Measurements from ENCODE around the gene TALDO1. TPM values are rescaled to one million over a fixed set of nuclear protein-coding genes. Genes with fewer than 3 reads are reported as not detected.

Gene TALDO1
- total and polyA plus RNA-seq, 2 experiments from 2014 or later = 353 to 402 TPM

DNA sequence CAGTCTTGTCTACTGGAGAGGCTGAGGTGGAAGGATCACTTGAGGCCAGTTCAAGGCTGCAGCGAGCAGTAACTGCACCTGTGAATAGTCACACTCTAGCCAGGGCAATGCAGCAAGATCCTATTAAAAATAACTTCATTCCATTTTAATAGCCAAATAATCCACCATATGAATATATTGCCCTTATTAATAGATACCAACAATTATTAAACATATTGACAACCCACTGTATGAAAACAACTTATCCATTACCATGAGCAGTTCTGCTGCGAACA lies 19.6 kb downstream of the TALDO1 start:
- no peak overlapping the region for H3K27ac Mint-ChIP-seq
- Histone ChIP-seq H3K27me3 (ENCODE audit: insufficient read depth) (no peaks in the 10 kb centered on the region), H3K27ac (ENCODE audit: low read depth) (no peak overlapping the region), H3K36me3 (ENCODE audit: insufficient read depth) (peaks cover 22% of the 10 kb centered on the region), H3K4me1 (ENCODE audit: insufficient read depth) (peaks cover 8% of the 10 kb centered on the region), H3F3A (replicated peaks; ENCODE audit: low read depth) (peaks cover 50% of the 10 kb centered on the region), H2AFZ (no peak overlapping the region), H3K9me2 (ENCODE audit: insufficient read depth) (no peaks in the 10 kb centered on the region), H3K4me2 (no peak overlapping the region), H3K79me2 (replicated peaks; ENCODE audit: insufficient read depth) (no peaks in the 10 kb centered on the region), H3K4me3 (no peak overlapping the region), H4K20me1 (replicated peaks; ENCODE audit: insufficient read depth) (peaks cover 6% of the 10 kb centered on the region; the same call in 1 of the 2 replicates)
- DNase-seq (ENCODE audit: low spot score) (no peak), ATAC-seq (no peak)
- H3K4me1 Mint-ChIP-seq = peaks cover 10% of the 10 kb centered on the region
- peaks cover 78% of the 10 kb centered on the region for H3K36me3 Mint-ChIP-seq (ENCODE audit: low read depth)
- no peak for TF ChIP-seq EZH2 (IDR thresholded peaks at IDR 0.05; ENCODE audit: low read depth, unreplicated experiment)
- no peak for TF ChIP-seq EZH2phosphoT487 (IDR thresholded peaks at IDR 0.05; ENCODE audit: unreplicated experiment)
- TF ChIP-seq NANOG (IDR thresholded peaks at IDR 0.05; ENCODE audit: borderline replicate concordance) = no peak
- TF ChIP-seq CREB1 (CRISPR knock-in tag; IDR thresholded peaks at IDR 0.05; ENCODE audit: low read depth) = no peak
- no peak for TF ChIP-seq POLR2AphosphoS5 (IDR thresholded peaks at IDR 0.05; ENCODE audit: low read depth)
- H3K4me3 Mint-ChIP-seq = no peak overlapping the region
- peaks cover 30% of the 10 kb centered on the region for H3K27me3 Mint-ChIP-seq (ENCODE audit: insufficient read depth, low read depth, poor library complexity)
- H3K9me3 Mint-ChIP-seq = no peaks in the 10 kb centered on the region

DNA sequence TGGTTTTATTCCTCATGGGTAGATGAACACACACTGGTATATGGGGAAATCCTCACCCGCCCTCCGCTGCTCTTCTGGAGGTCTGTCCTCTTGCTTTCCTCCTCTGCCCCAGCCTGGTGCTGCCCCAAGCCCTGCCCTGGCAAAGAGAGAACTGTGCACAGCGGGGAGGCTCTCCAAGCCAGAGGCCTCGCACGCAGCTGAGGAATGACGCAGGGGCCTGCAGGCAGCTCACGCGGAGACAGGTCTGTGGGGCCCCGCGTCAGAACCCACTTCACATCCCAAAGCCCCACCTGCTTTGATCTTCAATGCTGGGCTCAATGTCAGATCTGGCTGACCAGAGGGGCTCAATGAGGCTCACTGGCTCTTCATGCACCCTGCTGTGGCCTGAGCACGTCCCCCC lies 20.0 kb downstream of the TALDO1 start:
- no peak overlapping the region for H3K4me2 ChIP-seq
- H3K27ac ChIP-seq (ENCODE audit: low read depth) = no peak overlapping the region
- Mint-ChIP-seq H3K4me3 (no peak overlapping the region), H3K4me1 (peaks cover 9% of the 10 kb centered on the region), H3K36me3 (ENCODE audit: low read depth) (peaks cover 75% of the 10 kb centered on the region), H3K9me3 (no peaks in the 10 kb centered on the region), H3K27me3 (ENCODE audit: insufficient read depth, low read depth, poor library complexity) (peaks cover 30% of the 10 kb centered on the region), H3K27ac (no peak overlapping the region)
- H3K4me1 ChIP-seq (ENCODE audit: insufficient read depth) = peaks cover 7% of the 10 kb centered on the region
- no peak overlapping the region for H2AFZ ChIP-seq
- no peaks in the 10 kb centered on the region for H3K79me2 ChIP-seq (replicated peaks; ENCODE audit: insufficient read depth)
- no peak overlapping the region for H3K4me3 ChIP-seq
- no peak for DNase-seq (ENCODE audit: low spot score)
- H3K9me2 ChIP-seq (ENCODE audit: insufficient read depth) = no peaks in the 10 kb centered on the region
- peaks cover 18% of the 10 kb centered on the region for H3K36me3 ChIP-seq (ENCODE audit: insufficient read depth)
- H3F3A ChIP-seq (replicated peaks; ENCODE audit: low read depth) = peaks cover 46% of the 10 kb centered on the region
- no peaks in the 10 kb centered on the region for H3K27me3 ChIP-seq (ENCODE audit: insufficient read depth)
- no peak for ATAC-seq
- H4K20me1 ChIP-seq (replicated peaks; ENCODE audit: insufficient read depth) = peaks cover 6% of the 10 kb centered on the region; the same call in 1 of the 2 replicates
- no peak for TF ChIP-seq EZH2phosphoT487 (IDR thresholded peaks at IDR 0.05; ENCODE audit: unreplicated experiment)
- TF ChIP-seq, protein P1, sequence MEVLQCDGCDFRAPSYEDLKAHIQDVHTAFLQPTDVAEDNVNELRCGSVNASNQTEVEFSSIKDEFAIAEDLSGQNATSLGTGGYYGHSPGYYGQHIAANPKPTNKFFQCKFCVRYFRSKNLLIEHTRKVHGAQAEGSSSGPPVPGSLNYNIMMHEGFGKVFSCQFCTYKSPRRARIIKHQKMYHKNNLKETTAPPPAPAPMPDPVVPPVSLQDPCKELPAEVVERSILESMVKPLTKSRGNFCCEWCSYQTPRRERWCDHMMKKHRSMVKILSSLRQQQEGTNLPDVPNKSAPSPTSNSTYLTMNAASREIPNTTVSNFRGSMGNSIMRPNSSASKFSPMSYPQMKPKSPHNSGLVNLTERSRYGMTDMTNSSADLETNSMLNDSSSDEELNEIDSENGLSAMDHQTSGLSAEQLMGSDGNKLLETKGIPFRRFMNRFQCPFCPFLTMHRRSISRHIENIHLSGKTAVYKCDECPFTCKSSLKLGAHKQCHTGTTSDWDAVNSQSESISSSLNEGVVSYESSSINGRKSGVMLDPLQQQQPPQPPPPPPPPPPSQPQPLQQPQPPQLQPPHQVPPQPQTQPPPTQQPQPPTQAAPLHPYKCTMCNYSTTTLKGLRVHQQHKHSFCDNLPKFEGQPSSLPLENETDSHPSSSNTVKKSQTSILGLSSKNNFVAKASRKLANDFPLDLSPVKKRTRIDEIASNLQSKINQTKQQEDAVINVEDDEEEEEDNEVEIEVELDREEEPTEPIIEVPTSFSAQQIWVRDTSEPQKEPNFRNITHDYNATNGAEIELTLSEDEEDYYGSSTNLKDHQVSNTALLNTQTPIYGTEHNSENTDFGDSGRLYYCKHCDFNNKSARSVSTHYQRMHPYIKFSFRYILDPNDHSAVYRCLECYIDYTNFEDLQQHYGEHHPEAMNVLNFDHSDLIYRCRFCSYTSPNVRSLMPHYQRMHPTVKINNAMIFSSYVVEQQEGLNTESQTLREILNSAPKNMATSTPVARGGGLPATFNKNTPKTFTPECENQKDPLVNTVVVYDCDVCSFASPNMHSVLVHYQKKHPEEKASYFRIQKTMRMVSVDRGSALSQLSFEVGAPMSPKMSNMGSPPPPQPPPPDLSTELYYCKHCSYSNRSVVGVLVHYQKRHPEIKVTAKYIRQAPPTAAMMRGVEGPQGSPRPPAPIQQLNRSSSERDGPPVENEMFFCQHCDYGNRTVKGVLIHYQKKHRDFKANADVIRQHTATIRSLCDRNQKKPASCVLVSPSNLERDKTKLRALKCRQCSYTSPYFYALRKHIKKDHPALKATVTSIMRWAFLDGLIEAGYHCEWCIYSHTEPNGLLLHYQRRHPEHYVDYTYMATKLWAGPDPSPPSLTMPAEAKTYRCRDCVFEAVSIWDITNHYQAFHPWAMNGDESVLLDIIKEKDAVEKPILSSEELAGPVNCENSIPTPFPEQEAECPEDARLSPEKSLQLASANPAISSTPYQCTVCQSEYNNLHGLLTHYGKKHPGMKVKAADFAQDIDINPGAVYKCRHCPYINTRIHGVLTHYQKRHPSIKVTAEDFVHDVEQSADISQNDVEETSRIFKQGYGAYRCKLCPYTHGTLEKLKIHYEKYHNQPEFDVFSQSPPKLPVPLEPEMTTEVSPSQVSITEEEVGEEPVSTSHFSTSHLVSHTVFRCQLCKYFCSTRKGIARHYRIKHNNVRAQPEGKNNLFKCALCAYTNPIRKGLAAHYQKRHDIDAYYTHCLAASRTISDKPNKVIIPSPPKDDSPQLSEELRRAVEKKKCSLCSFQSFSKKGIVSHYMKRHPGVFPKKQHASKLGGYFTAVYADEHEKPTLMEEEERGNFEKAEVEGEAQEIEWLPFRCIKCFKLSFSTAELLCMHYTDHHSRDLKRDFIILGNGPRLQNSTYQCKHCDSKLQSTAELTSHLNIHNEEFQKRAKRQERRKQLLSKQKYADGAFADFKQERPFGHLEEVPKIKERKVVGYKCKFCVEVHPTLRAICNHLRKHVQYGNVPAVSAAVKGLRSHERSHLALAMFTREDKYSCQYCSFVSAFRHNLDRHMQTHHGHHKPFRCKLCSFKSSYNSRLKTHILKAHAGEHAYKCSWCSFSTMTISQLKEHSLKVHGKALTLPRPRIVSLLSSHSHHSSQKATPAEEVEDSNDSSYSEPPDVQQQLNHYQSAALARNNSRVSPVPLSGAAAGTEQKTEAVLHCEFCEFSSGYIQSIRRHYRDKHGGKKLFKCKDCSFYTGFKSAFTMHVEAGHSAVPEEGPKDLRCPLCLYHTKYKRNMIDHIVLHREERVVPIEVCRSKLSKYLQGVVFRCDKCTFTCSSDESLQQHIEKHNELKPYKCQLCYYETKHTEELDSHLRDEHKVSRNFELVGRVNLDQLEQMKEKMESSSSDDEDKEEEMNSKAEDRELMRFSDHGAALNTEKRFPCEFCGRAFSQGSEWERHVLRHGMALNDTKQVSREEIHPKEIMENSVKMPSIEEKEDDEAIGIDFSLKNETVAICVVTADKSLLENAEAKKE (CRISPR knock-in tag; IDR thresholded peaks at IDR 0.05) = no peak
- TF ChIP-seq, protein P2, sequence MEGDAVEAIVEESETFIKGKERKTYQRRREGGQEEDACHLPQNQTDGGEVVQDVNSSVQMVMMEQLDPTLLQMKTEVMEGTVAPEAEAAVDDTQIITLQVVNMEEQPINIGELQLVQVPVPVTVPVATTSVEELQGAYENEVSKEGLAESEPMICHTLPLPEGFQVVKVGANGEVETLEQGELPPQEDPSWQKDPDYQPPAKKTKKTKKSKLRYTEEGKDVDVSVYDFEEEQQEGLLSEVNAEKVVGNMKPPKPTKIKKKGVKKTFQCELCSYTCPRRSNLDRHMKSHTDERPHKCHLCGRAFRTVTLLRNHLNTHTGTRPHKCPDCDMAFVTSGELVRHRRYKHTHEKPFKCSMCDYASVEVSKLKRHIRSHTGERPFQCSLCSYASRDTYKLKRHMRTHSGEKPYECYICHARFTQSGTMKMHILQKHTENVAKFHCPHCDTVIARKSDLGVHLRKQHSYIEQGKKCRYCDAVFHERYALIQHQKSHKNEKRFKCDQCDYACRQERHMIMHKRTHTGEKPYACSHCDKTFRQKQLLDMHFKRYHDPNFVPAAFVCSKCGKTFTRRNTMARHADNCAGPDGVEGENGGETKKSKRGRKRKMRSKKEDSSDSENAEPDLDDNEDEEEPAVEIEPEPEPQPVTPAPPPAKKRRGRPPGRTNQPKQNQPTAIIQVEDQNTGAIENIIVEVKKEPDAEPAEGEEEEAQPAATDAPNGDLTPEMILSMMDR (conservative IDR thresholded peaks at IDR 0.05; ENCODE audit: low read depth in 2 of 2) = no peak
- TF ChIP-seq STAT1 (IDR thresholded peaks at IDR 0.05; ENCODE audit: unreplicated experiment) = no peak
